ENCODE results near the gene ALG9.

Gene ALG9

DNA sequence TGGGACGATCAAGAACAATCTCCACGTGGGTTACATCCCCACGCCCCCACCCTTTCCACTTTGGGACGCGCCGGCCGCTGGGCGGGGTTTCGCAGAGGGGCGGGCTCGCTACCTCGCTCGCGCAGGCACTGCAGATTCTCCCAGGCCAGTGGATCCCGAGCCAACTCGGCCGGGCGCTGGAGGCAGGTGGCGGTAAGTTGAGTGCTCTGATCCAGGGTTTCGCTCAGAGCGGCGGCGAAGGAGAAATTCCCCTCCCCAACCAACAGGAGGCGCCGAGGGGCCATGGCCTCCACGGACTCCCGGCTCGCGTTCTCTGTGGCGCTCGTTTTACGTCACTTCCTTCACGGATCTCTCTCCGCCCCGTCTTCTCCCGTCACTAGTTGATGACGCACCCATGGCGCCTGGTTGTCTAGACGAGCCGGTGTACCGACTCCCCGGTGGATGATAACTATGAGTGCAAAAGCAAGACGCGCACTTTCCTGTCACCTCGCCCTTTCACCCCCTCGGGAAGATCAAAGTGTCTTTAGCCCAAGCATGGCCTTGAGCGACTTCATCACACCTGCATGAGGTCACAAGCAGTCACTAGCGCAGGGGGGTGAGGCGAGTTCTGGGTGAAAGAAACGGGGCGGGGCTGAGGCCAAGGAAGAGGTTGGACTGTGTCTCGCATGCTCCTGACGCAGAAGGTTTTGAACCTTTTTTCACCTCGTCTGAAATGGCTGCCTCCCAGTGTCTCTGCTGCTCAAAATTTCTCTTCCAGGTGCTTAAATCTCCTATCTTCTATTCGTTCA lies 7.7 kb upstream of the ALG9 start, which contains the start of the genes CFAP68 and FDXACB1:
CFAP68 (plus strand) TSS at position 693 of the 788 bp plus-strand sequence; CDS start at position 713, 20 bp downstream.
FDXACB1 (minus strand) TSS at position 317 of the 788 bp plus-strand sequence; CDS start at position 284, 33 bp downstream.
- peak; percentile 96 for DNase-seq

- DNase-seq: no peak
Observed at GRCh38 chr11:111878385-111878848, 7.0 kb upstream of the ALG9 start.

DNA sequence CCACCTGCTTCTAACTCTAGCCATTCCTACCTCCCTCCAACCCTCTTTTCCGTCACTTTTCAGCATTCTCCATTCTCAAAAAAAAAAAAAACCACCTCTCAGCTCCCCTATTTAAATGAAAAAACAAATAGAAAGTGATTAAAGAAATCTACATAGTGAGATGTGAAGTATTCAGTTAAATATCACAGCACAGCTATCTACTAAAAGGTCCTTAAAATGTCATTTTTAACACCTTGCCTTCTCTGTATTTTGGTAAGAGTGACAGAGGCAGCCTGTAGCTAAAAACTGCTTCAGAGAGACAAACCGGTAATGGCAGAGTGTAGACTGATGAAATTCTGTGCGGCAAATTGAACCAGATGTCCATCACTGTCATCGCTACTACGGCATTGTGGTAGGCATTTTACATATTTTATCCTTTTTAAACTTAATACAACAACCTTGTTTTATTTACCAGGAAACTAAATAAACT lies 346 bp upstream of the ALG9 start:
- DNase-seq: no peak

DNA sequence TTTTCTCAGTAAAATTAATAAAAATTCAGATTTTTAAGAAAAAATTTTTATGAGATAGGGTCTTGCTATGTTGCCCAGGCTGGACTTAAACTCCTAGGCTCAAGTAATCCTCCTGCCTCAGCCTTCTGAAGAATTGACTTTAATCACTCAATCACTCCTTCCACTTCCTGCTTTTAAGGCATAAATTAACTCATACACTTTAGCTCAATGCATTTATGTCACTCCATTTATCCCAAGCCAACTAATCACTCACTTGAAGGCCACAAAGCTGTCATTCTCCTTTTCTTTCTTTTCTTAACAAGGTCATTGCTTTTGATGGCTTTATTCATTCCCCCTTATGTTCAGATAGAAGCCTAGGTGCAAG lies 877 bp downstream of the ALG9 start:
- DNase-seq: no peak

DNA sequence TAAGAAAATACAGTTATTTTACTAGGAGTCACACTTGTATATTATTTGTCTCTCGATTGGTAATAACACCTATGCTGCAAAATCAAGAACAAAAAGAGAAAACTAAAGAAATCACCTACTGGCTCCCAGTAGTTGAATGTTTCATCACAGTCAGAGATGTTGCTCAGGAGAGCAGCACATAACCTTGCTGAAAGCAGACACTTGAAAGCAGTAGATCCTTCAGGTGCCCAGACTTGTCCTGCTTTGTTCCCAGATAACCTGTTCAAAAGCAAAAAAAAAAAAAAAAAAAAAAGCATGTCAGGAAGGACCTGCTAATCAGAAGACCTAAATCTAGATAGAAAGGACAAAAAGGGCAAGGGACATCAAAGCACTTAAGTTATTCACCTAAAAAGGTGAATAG lies 1.3 kb downstream of the ALG9 start:
- DNase-seq: no peak

DNA sequence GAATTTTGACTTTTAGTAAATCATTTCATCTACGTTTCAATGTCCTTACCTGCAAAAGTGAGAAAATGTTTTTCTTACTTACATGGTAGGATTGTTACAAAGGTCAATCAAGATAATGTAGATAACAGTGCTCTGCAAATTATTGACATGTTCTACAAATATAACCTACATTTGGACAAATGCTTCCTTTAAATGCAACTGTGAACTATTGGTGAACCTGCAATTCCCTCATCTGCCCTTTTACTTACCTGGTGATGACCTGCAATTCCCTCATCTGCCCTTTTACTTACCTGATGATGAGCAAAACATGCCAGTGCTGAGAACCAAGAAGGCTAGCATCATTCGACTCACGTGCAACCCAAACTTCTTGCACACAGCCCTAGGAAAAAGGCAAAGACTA lies 11.1 kb downstream of the ALG9 start:
- no peak for DNase-seq

DNA sequence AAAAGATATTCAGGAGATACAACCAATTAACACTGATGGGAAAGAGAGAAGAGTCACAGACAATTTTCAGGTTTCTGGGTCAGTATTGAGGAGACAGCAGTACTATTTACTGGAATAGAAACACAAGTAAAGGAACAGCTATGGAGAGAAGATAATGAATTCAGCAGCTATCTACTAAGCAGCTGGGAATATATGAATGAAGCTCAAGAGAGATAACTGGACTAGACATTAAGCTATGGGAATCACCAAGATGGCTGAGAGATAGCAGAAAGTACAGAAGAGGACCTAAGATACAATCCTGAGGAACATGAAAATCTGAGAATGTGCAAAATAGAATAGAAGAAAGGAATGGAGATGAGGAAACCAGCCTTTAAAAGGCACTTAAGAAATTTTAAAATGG lies 15.9 kb downstream of the ALG9 start:
- DNase-seq: no peak

GRCh38 chr11:111852103-111852502 lies 19.3 kb downstream of the ALG9 start:
- DNase-seq: no peak

GRCh38 chr11:111851636-111852035 lies 19.7 kb downstream of the ALG9 start:
- DNase-seq: no peak

- DNase-seq: no peak
Observed at GRCh38 chr11:111851067-111851466, 20.3 kb downstream of the ALG9 start.

- DNase-seq: no peak
Observed at GRCh38 chr11:111849631-111850030, 21.8 kb downstream of the ALG9 start.

GRCh38 chr11:111846636-111847035 lies 24.7 kb downstream of the ALG9 start:
- no peak for DNase-seq

- no peak for DNase-seq
Observed at GRCh38 chr11:111846063-111846462, 25.3 kb downstream of the ALG9 start.

DNA sequence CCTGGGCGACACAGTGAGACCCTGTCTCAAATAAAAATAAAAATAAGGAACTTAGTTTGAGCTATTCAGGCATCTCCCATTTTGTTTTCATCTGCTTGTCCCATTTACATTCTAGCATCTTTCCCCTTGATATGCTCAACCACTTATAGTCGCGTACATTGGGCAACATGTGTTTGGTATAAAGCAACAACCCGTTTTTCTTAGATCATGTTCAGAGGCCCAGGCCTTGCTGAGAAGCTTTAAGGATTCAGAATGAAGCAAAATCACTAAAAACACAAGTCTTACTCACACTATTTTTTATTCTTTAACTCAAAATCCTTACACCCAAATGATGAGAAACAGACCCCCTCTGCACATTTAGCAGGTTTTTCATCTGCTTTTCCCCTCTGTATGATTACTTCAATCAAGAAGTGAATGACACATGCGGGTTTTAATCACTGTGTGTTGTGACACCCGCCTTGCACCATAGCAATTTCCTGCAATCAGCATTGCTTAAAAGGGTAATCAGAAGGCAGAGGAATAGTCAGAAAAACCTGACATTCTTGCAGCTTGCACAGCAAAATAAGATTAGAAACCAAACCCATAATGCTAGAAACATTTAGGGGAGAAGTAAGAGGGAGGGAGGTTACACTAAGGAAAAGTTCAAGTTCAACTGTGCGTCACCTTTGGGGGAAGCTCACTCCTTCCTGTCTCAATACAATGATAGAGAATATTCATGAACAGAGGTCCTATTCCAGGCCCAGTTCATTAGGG lies 25.9 kb downstream of the ALG9 start:
- DNase-seq: no peak

- DNase-seq: no peak
Observed at GRCh38 chr11:111843661-111844060, 27.7 kb downstream of the ALG9 start.

- DNase-seq: peak; percentile 82
Observed at GRCh38 chr11:111841370-111842053, 29.9 kb downstream of the ALG9 start.

GRCh38 chr11:111840143-111840542 lies 31.2 kb downstream of the ALG9 start:
- DNase-seq: no peak

DNA sequence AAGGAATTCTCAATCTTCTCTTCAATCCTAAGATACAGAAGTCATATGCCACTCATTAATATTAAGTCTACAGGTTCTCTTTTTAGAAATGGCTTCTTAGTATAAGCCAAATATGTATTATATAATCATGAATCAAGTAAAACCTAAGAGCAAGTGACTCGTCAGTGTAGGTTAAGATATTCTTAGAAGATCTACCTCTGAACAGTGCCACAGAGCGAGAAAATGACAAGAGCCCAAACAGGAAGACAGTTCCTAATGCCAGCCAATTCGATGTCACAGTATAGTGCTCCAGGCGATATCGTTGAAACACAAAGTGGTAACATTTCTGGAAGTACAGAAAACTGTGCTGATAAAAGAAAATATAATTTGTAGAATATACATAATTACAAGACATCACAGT lies 33.3 kb downstream of the ALG9 start:
- DNase-seq: no peak

DNA sequence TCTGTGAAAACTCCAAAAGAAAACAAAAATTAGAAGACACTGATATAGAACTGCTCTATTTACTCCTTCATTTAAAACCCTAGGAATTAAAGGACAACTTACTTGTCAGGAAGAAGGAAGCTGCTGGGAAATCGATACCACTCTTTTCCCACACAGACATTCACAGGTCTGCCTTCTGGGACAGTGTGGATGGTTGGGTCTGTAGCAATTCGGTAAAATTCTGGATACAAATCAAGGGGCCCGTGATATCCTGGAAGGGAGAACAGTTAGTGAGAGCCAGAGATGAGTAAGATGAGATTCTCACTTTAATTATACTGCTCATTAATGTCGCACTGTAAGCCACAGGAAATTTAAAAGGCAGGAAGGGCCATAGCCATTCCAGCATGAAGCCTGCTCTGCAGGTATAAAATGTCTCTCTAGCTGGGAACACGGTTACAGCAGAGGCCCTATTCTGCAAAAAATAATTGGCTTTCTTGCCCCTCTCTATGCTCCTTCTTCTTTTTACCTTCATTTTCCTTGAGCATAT lies 34.0 kb downstream of the ALG9 start:
- no peak for DNase-seq

- no peak for DNase-seq
Observed at GRCh38 chr11:111836721-111837120, 34.7 kb downstream of the ALG9 start.

GRCh38 chr11:111836162-111836561 lies 35.2 kb downstream of the ALG9 start:
- DNase-seq: no peak

DNA sequence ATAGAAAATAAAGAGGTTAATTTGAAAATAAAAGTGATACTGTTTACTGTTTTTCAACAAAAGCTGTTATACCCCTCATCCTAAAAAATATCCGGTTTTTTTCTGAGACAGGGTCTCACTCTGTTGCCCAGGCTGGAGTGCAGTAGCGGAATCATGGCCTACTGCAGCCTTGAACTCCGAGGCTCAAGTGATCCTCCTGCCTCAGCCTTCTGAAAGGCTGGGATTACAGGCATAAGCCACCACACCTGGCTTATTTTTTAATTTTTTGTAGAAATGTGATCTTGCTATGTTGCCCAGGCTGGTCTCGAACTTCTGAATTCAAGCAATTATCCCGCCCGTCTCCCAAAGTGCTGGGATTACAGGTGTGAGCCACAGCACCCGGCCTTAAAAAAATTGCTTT lies 35.7 kb downstream of the ALG9 start:
- no peak for DNase-seq
